SU-DHL-6 (cell line): ENCODE measurements around the gene LY6G5B.

Experiments used
- H2AFZ ChIP-seq: fragments of 200-600 bp; sonication (generic); 2 replicates; pipeline ENCODE4 v1.6.1; 2014; ENCODE audit warnings: low read depth, mild to moderate bottlenecking, moderate library complexity, mixed read lengths, antibody characterized with exemption, low read length; ENCODE audit not compliant: severe bottlenecking
- H3F3A ChIP-seq: fragments of 200-600 bp; shearing (Covaris generic); 2 replicates; pipeline ENCODE4 v1.6.0; 2016; ENCODE audit warnings: antibody characterized with exemption, mild to moderate bottlenecking; ENCODE audit not compliant: insufficient read depth
- H3K27ac ChIP-seq: fragments of 200-600 bp; sonication (generic); 2 replicates; pipeline ENCODE4 v1.5.1; 2016; ENCODE audit warnings: low read depth, mild to moderate bottlenecking, low read length, moderate library complexity, mixed read lengths
- H3K27me3 ChIP-seq: fragments of 200-600 bp; sonication (generic), shearing (Covaris generic); 2 replicates; pipeline ENCODE4 v1.6.0; 2014; ENCODE audit warnings: mild to moderate bottlenecking, low read length
- H3K36me3 ChIP-seq: fragments of 200-600 bp; sonication (generic); 2 replicates; pipeline ENCODE4 v1.6.1; 2014; ENCODE audit warnings: mild to moderate bottlenecking, low read length, mixed read lengths
- H3K4me2 ChIP-seq: fragments of 300-600, 200-600 bp; shearing (Covaris generic), sonication (generic); 2 replicates; pipeline ENCODE4 v1.6.0; 2014; ENCODE audit warnings: low read length, low read depth, mild to moderate bottlenecking; ENCODE audit not compliant: poor library complexity, severe bottlenecking
- H3K4me3 ChIP-seq: fragments of 200-600 bp; sonication (generic); 2 replicates; pipeline ENCODE4 v1.5.1; 2014; ENCODE audit warnings: antibody characterized with exemption, low read length, mild to moderate bottlenecking, mixed read lengths; ENCODE audit not compliant: insufficient read depth, poor library complexity, severe bottlenecking
- H3K79me2 ChIP-seq: fragments of 200-600 bp; sonication (generic); 2 replicates; pipeline ENCODE4 v1.6.1; 2014; ENCODE audit warnings: mild to moderate bottlenecking, low read length, moderate library complexity; ENCODE audit not compliant: insufficient read depth
- H3K9ac ChIP-seq: fragments of 200-600 bp; sonication (generic); 2 replicates; pipeline ENCODE4 v1.7.0; 2014; ENCODE audit warnings: mild to moderate bottlenecking, low read length
- H3K9me2 ChIP-seq: fragments of 200-600 bp; sonication (generic); replicated peaks from 2 replicates; pipeline ENCODE4 v1.6.1; 2014; ENCODE audit warnings: low read length; ENCODE audit not compliant: insufficient read depth
- H3K9me3 ChIP-seq: fragments of 200-600 bp; sonication (generic); 2 replicates; pipeline ENCODE4 v1.6.1; 2014; ENCODE audit warnings: low read length, mixed read lengths; ENCODE audit not compliant: insufficient read depth
- H4K20me1 ChIP-seq: fragments of 200-600 bp; sonication (generic); 2 replicates; pipeline ENCODE4 v1.6.1; 2014; ENCODE audit warnings: low read depth, mild to moderate bottlenecking, antibody characterized with exemption, low read length, moderate library complexity, mixed read lengths
- EZH2phosphoT487 ChIP-seq: fragments of 200-600 bp; sonication (generic), shearing (Covaris generic); conservative IDR thresholded peaks from 2 replicates; pipeline ENCODE4 v1.6.1; 2018; ENCODE audit warnings: mild to moderate bottlenecking, antibody characterized with exemption, low read length, moderate library complexity, mixed read lengths
- TF ChIP-seq, protein P1 (sequence below): fragments of 200-600 bp; sonication (generic); IDR thresholded peaks from one replicate; pipeline ENCODE4 v1.5.1; 2017; ENCODE audit warnings: antibody characterized with exemption, mild to moderate bottlenecking, low read length, moderate library complexity; ENCODE audit not compliant: insufficient read depth, poor library complexity, severe bottlenecking

Gene LY6G5B

DNA sequence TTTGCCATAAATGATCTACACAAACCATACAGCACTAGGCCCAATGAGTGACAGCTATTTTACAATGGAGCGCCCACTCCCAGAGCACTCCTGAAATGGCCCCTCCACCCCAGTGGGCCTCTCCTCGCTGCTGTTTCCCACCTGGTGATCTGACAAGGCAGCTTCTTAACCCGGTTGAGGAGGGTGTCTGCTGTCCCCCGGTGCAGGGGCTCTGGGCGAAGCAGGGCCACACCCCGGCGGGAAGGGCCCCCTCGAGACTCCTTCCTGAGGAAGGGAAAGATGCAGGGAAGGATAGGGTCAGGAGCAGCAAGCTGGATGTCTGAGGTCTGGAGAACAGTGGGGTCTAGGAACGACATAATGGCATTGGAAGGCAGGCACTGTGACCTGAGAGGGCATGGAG, 23.1 kb downstream of the LY6G5B start:
- Histone ChIP-seq H3K36me3 (peaks cover 5% of the 10 kb centered on the region; the same call in 1 of the 2 replicates), H3K9me3 (no peaks in the 10 kb centered on the region)

DNA sequence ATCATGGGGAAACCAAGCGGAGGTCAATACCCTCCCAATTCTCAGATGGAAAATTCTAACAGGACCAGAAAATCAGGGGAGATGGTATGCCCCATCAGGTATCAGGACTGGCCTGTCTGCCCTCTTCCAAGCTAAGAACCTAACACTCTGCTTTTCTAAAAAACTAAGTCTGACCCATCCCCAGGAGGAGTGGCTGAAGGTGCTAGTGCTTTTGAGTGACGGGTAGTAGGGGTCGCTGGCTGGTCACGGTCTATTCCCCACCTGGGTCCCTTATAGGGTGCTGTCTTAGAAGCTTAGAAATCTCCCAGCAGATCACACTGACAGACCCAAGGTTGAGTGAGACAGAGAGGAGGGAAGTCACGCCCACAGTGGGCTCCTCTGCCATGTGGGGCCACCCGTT, 23.8 kb downstream of the LY6G5B start:
- Histone ChIP-seq H3K9ac (no peak overlapping the region), H3K36me3 (peaks cover 5% of the 10 kb centered on the region; the same call in 1 of the 2 replicates), H3K9me3 (no peaks in the 10 kb centered on the region), H3K27ac (no peak overlapping the region), H3K4me2 (no peak overlapping the region), H2AFZ (no peak overlapping the region), H3K9me2 (no peaks in the 10 kb centered on the region), H3K4me3 (no peak overlapping the region), H3K79me2 (no peaks in the 10 kb centered on the region), H3K27me3 (no peaks in the 10 kb centered on the region), H3F3A (0 out of 2 replicates have a peak, but pooled peaks cover 7% of the 10 kb centered on the region), H4K20me1 (no peaks in the 10 kb centered on the region)
- no peak for TF ChIP-seq EZH2phosphoT487
- TF ChIP-seq, protein P1, sequence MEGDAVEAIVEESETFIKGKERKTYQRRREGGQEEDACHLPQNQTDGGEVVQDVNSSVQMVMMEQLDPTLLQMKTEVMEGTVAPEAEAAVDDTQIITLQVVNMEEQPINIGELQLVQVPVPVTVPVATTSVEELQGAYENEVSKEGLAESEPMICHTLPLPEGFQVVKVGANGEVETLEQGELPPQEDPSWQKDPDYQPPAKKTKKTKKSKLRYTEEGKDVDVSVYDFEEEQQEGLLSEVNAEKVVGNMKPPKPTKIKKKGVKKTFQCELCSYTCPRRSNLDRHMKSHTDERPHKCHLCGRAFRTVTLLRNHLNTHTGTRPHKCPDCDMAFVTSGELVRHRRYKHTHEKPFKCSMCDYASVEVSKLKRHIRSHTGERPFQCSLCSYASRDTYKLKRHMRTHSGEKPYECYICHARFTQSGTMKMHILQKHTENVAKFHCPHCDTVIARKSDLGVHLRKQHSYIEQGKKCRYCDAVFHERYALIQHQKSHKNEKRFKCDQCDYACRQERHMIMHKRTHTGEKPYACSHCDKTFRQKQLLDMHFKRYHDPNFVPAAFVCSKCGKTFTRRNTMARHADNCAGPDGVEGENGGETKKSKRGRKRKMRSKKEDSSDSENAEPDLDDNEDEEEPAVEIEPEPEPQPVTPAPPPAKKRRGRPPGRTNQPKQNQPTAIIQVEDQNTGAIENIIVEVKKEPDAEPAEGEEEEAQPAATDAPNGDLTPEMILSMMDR, result no peak

More for the DNA sequence above, 23.1 kb downstream of the LY6G5B start:
- no peak overlapping the region for H3K4me2 ChIP-seq
- TF ChIP-seq, protein P1, result no peak
- TF ChIP-seq EZH2phosphoT487, result no peak
- H3K79me2 ChIP-seq, result no peaks in the 10 kb centered on the region
- H2AFZ ChIP-seq, result no peak overlapping the region
- H3F3A ChIP-seq, result 0 out of 2 replicates have a peak, but pooled peaks cover 3% of the 10 kb centered on the region
- no peak overlapping the region for H3K27ac ChIP-seq
- H3K9me2 ChIP-seq, result no peaks in the 10 kb centered on the region
- no peak overlapping the region for H3K9ac ChIP-seq
- no peaks in the 10 kb centered on the region for H3K27me3 ChIP-seq
- no peaks in the 10 kb centered on the region for H4K20me1 ChIP-seq
- no peak overlapping the region for H3K4me3 ChIP-seq

DNA sequence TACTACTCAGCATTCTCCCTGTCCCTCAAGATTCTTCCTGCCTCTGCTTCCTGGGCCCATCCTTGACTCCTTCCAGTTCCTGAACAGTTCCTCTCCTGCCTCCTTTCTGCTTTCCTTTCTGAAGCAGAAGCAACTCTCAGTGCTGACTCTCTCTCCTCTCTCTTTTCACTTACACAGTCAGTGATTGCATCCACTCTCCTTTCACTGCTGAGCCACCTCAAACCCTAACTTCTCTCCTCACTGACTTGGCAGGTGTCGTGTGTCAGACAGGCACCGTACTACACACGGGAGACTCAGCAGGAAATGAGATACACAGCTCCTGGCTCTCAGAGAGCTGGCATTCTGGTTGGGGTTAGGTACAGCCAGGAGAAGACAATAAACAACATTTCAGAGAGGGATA, 27.8 kb downstream of the LY6G5B start:
- Histone ChIP-seq H3K79me2 (peaks cover 23% of the 10 kb centered on the region), H2AFZ (no peak overlapping the region), H3K4me3 (no peak overlapping the region), H3K36me3 (peaks cover 7% of the 10 kb centered on the region; the same call in 1 of the 2 replicates), H3K9ac (no peak overlapping the region), H3K9me2 (no peaks in the 10 kb centered on the region), H3K4me2 (no peak overlapping the region), H3K27me3 (no peaks in the 10 kb centered on the region), H3K27ac (no peak overlapping the region), H3F3A (0 out of 2 replicates have a peak, but pooled peaks cover 7% of the 10 kb centered on the region), H4K20me1 (no peaks in the 10 kb centered on the region), H3K9me3 (no peaks in the 10 kb centered on the region)
- TF ChIP-seq, protein P1, result no peak
- TF ChIP-seq EZH2phosphoT487, result no peak
